Thyroid gland (tissue), 4 donors: ENCODE data around the gene RRP15.

Experiments used
- CTCF ChIP-seq, 6 experiments: fragments of 200-600 bp in 3 of 6; fragments of 450-650 bp in 3 of 6; sonication (generic) in 3 of 6; IDR thresholded peaks; one replicate each; pipeline ENCODE4 v1.5.1; 2016 to 2019; ENCODE audit warnings: antibody characterized with exemption in 6 of 6, mild to moderate bottlenecking in 2 of 6, inconsistent platforms in 1 of 6, moderate library complexity in 1 of 6
- POLR2A ChIP-seq, 2 donors: fragments of 450-650 bp; IDR thresholded peaks; one replicate each; pipeline ENCODE4 v1.6.1; 2017; ENCODE audit warnings: antibody characterized with exemption in 2 of 2, mild to moderate bottlenecking in 2 of 2, moderate library complexity in 1 of 2

- TF ChIP-seq CTCF (IDR thresholded peaks at IDR 0.05) (no peak), POLR2A (IDR thresholded peaks at IDR 0.05) (no peak)
Observed at GRCh38 chr1:218272366-218272765, 12.7 kb upstream of the RRP15 start.
